H1 (cell line): Measurements from ENCODE around the gene EIF3B. TPM values are rescaled to one million over a fixed set of nuclear protein-coding genes. Genes with fewer than 3 reads are reported as not detected.

Experiments used
- CTCF ChIA-PET: fragments of 300-600 bp; sonication (Branson Sonifier 250); formaldehyde crosslinking; loops from one replicate; lab custom pipeline; 2021; ENCODE audit not compliant: partially characterized antibody; lab: Charles Lee
- POLR2A ChIA-PET: fragments of 300-600 bp; sonication (Branson Sonifier 250); formaldehyde crosslinking; loops from one replicate; lab custom pipeline; 2021; ENCODE audit warnings: inconsistent platforms; ENCODE audit not compliant: partially characterized antibody; lab: Charles Lee
- DNase-seq, 2 experiments: peaks; one replicate each; pipeline versions ENCODE4 v3.0.0 to v3.0.0-alpha.2; 2010 to 2022; ENCODE audit warnings: low spot score in 2 of 2, low read depth in 1 of 2, mixed read lengths in 1 of 2
- FAIRE-seq: peaks from 2 replicates; lab custom pipeline; 2011; peaks lifted over from hg19 to GRCh38; lab: Jason Lieb, UNC
- H2AFZ ChIP-seq: 2 replicates; pipeline ENCODE4 v1.8.1; 2012; ENCODE audit warnings: low read length, inconsistent platforms
- H2AK5ac ChIP-seq: 2 replicates; pipeline ENCODE4 v1.6.1; 2013; ENCODE audit warnings: low read depth, low read length
- H2BK120ac ChIP-seq: replicated peaks from 2 replicates; pipeline ENCODE3; 2013; ENCODE audit warnings: low read depth, low read length, inconsistent platforms
- H2BK12ac ChIP-seq: 2 replicates; pipeline ENCODE4 v1.6.1; 2013; ENCODE audit warnings: low read depth, low read length
- H2BK15ac ChIP-seq: 2 replicates; pipeline ENCODE4 v1.6.1; 2013; ENCODE audit warnings: low read length
- H2BK20ac ChIP-seq: 2 replicates; pipeline ENCODE4 v1.6.1; 2013; ENCODE audit warnings: low read length
- H2BK5ac ChIP-seq: 2 replicates; pipeline ENCODE4 v1.6.1; 2013; ENCODE audit warnings: low read depth, low read length
- H3K14ac ChIP-seq: 2 replicates; pipeline ENCODE4 v1.6.1; 2013; ENCODE audit warnings: inconsistent platforms; ENCODE audit not compliant: insufficient read length
- H3K18ac ChIP-seq: 2 replicates; pipeline ENCODE4 v1.6.1; 2013; ENCODE audit warnings: low read length; ENCODE audit errors: extremely low read depth
- H3K23ac ChIP-seq: 2 replicates; pipeline ENCODE4 v1.6.1; 2013; ENCODE audit warnings: inconsistent platforms; ENCODE audit not compliant: insufficient read length
- H3K23me2 ChIP-seq: 2 replicates; pipeline ENCODE4 v1.6.1; 2013; ENCODE audit warnings: low read depth, low read length
- H3K27ac ChIP-seq: 2 replicates; pipeline ENCODE4 v1.6.1; 2011; ENCODE audit warnings: low read depth, low read length, inconsistent platforms
- H3K27me3 ChIP-seq, 4 experiments: replicated peaks in 1 of 4; 1 replicate in 1 of 4; 2 replicates in 3 of 4; pipeline versions ENCODE4 v1.6.1 to v1.8.1; 2011 to 2013; ENCODE audit warnings: low read length in 3 of 4, mild to moderate bottlenecking in 3 of 4, inconsistent platforms in 2 of 4, mixed read lengths in 2 of 4, moderate library complexity in 1 of 4; ENCODE audit not compliant: control insufficient read depth in 3 of 4, insufficient read depth in 3 of 4; ENCODE audit errors: extremely low read depth in 1 of 4
- H3K36me3 ChIP-seq, 4 experiments: 2 replicates each; pipeline versions ENCODE4 v1.6.1 to v1.8.1; 2011 to 2013; ENCODE audit warnings: mild to moderate bottlenecking in 4 of 4, low read length in 3 of 4, moderate library complexity in 2 of 4, control low read depth in 1 of 4, inconsistent platforms in 1 of 4; ENCODE audit not compliant: insufficient read depth in 4 of 4, control insufficient read depth in 2 of 4
- H3K4ac ChIP-seq: replicated peaks from 2 replicates; pipeline ENCODE3; 2013; ENCODE audit warnings: low read length, low read depth, mixed read lengths, inconsistent platforms; ENCODE audit not compliant: insufficient read length
- H3K4me1 ChIP-seq, 4 experiments: replicated peaks in 1 of 4; 1 replicate in 1 of 4; 2 replicates in 3 of 4; pipeline versions ENCODE4 v1.6.1 to v1.8.1; 2011 to 2013; ENCODE audit warnings: low read length in 3 of 4, inconsistent platforms in 2 of 4, mixed read lengths in 1 of 4; ENCODE audit not compliant: insufficient read depth in 4 of 4, control insufficient read depth in 3 of 4
- H3K4me2 ChIP-seq, 2 experiments: 2 replicates each; pipeline versions ENCODE4 v1.6.1 to v1.8.1; 2011 to 2013; ENCODE audit warnings: low read depth in 2 of 2, low read length in 2 of 2, control low read depth in 1 of 2, inconsistent platforms in 1 of 2, mild to moderate bottlenecking in 1 of 2; ENCODE audit not compliant: insufficient read depth in 1 of 2
- H3K4me3 ChIP-seq, 4 experiments: fragments of 200-600, 300-600 bp in 1 of 4; sonication (generic), shearing (Covaris generic), sonication (Bioruptor Twin) in 1 of 4; 2 replicates each; pipeline versions ENCODE4 v1.5.1 to v1.8.1; 2011 to 2016; ENCODE audit warnings: low read length in 4 of 4, low read depth in 3 of 4, control low read depth in 2 of 4, inconsistent platforms in 2 of 4, mild to moderate bottlenecking in 2 of 4, mixed read lengths in 1 of 4, moderate library complexity in 1 of 4; ENCODE audit not compliant: insufficient read depth in 2 of 4; ENCODE audit errors: extremely low read depth in 1 of 4
- H3K56ac ChIP-seq: replicated peaks from 2 replicates; pipeline ENCODE3; 2013; ENCODE audit warnings: low read depth, mild to moderate bottlenecking, mixed read lengths, low read length, inconsistent platforms; ENCODE audit not compliant: insufficient read length
- H3K79me1 ChIP-seq: 2 replicates; pipeline ENCODE4 v1.6.1; 2013; ENCODE audit warnings: low read depth, low read length, control low read depth
- H3K79me2 ChIP-seq, 2 experiments: 2 replicates each; pipeline versions ENCODE4 v1.6.1 to v1.8.1; 2012 to 2013; ENCODE audit warnings: low read length in 2 of 2, mild to moderate bottlenecking in 2 of 2, inconsistent platforms in 1 of 2; ENCODE audit not compliant: insufficient read depth in 2 of 2, control insufficient read depth in 1 of 2
- H3K9ac ChIP-seq, 4 experiments: replicated peaks in 1 of 4; 1 replicate in 1 of 4; 2 replicates in 3 of 4; pipeline versions ENCODE4 v1.6.1 to v1.8.1; 2011 to 2013; ENCODE audit warnings: low read depth in 3 of 4, low read length in 3 of 4, control low read depth in 2 of 4, mild to moderate bottlenecking in 2 of 4, moderate library complexity in 2 of 4, inconsistent platforms in 1 of 4; ENCODE audit errors: extremely low read depth in 1 of 4
- H3K9me3 ChIP-seq, 2 experiments: 2 replicates each; pipeline versions ENCODE4 v1.6.1 to v1.8.1; 2012 to 2013; ENCODE audit warnings: mild to moderate bottlenecking in 2 of 2, moderate library complexity in 2 of 2, control low read depth in 1 of 2, inconsistent platforms in 1 of 2, low read depth in 1 of 2, low read length in 1 of 2, mixed read lengths in 1 of 2; ENCODE audit not compliant: insufficient read depth in 2 of 2
- H4K20me1 ChIP-seq, 2 experiments: replicated peaks in 1 of 2; 2 replicates each; pipeline versions ENCODE3 to v1.8.1; 2011 to 2013; ENCODE audit warnings: inconsistent platforms in 2 of 2, low read length in 2 of 2, mild to moderate bottlenecking in 1 of 2; ENCODE audit not compliant: insufficient read depth in 2 of 2, control insufficient read depth in 1 of 2
- H4K5ac ChIP-seq: 2 replicates; pipeline ENCODE4 v1.6.1; 2013; ENCODE audit warnings: low read length, low read depth, mixed read lengths, inconsistent platforms; ENCODE audit not compliant: insufficient read length
- H4K8ac ChIP-seq: 2 replicates; pipeline ENCODE4 v1.8.0; 2013; ENCODE audit warnings: mild to moderate bottlenecking, moderate library complexity, low read length, inconsistent platforms; ENCODE audit not compliant: insufficient read depth; ENCODE audit errors: extremely low read depth
- H4K91ac ChIP-seq: replicated peaks from 2 replicates; pipeline ENCODE3; 2013; ENCODE audit warnings: low read length, mixed read lengths, inconsistent platforms; ENCODE audit not compliant: insufficient read length
- CEBPB ChIP-seq: IDR thresholded peaks from 2 replicates; pipeline ENCODE4 v1.6.1; 2012; ENCODE audit warnings: low read depth, low read length
- EZH2 ChIP-seq: fragments of 200-600 bp; sonication (generic); IDR thresholded peaks from 2 replicates; pipeline ENCODE4 v1.7.1; 2012; ENCODE audit warnings: low read depth, mild to moderate bottlenecking, moderate library complexity, low read length, inconsistent platforms; ENCODE audit not compliant: severe bottlenecking
- MAFK ChIP-seq: IDR thresholded peaks from 2 replicates; pipeline ENCODE4 v1.6.1; 2012; ENCODE audit warnings: low read depth, mild to moderate bottlenecking, improper control_type of control experiment, low read length
- WGBS, 2 experiments: shearing (Covaris generic) in 1 of 2; methylation state at CpG; one replicate each; pipeline versions ENCODE4 v1.1.6 to v1.1.7; 2013 to 2015; ENCODE audit warnings: low lambda C conversion rate in 2 of 2, mixed read lengths in 2 of 2, inconsistent platforms in 1 of 2, low coverage in 1 of 2, missing lambda C conversion rate in 1 of 2; ENCODE audit not compliant: insufficient replicate concordance in 2 of 2, insufficient coverage in 1 of 2, insufficient read length in 1 of 2; ENCODE audit errors: extremely low coverage in 1 of 2, missing lambda C conversion rate in 1 of 2; 5-methylcytosine and 5-hydroxymethylcytosine counted together
- polyA plus RNA-seq, 7 experiments: library from polyadenylated mRNA; depleted of rRNA in 3 of 7; stranded (reverse) in 5 of 7; unstranded in 2 of 7; fragments of >200 nt in 5 of 7; fragments of 200-250 nt in 2 of 7; gene quantifications; 1 replicate in 5 of 7; 2 replicates in 1 of 7; 4 replicates in 1 of 7; pipeline versions ENCODE4 v1.2.1 to v1.2.3, GENCODE V29; 2011 to 2013; ENCODE audit warnings: missing spikeins in 2 of 7, mixed read lengths in 2 of 7
- total RNA-seq: library from RNA; stranded (reverse); fragmentation: NEBNext Ultra II Directional; extraction: Animal tissue kit (Norgen Biotek cat#: 25700); gene quantifications from 2 replicates; pipeline ENCODE4 v1.2.1, GENCODE V29; 2021
- TF ChIP-seq, protein P1 (sequence below): IDR thresholded peaks from 2 replicates; pipeline ENCODE4 v1.6.1; 2012; ENCODE audit warnings: low read length, inconsistent platforms
- TF ChIP-seq, protein P2 (sequence below): IDR thresholded peaks from 2 replicates; pipeline ENCODE4 v1.6.1; 2011; ENCODE audit warnings: low read length, improper control_type of control experiment
- TF ChIP-seq, protein P3 (sequence below), 3 experiments: IDR thresholded peaks; 1 replicate in 2 of 3; 2 replicates in 1 of 3; pipeline versions ENCODE4 v1.5.1 to v1.6.1; 2011; ENCODE audit warnings: low read length in 3 of 3, mild to moderate bottlenecking in 3 of 3, inconsistent platforms in 2 of 3, low read depth in 1 of 3, moderate library complexity in 1 of 3; ENCODE audit not compliant: insufficient read depth in 1 of 3; ENCODE audit errors: control extremely low read depth in 1 of 3

The EIF3B gene
- total and polyA plus RNA-seq, 2 of the 8 experiments (the other 6 are each of a cell fraction or from before 2014, with no cell fraction given) = 167 to 316 TPM

DNA sequence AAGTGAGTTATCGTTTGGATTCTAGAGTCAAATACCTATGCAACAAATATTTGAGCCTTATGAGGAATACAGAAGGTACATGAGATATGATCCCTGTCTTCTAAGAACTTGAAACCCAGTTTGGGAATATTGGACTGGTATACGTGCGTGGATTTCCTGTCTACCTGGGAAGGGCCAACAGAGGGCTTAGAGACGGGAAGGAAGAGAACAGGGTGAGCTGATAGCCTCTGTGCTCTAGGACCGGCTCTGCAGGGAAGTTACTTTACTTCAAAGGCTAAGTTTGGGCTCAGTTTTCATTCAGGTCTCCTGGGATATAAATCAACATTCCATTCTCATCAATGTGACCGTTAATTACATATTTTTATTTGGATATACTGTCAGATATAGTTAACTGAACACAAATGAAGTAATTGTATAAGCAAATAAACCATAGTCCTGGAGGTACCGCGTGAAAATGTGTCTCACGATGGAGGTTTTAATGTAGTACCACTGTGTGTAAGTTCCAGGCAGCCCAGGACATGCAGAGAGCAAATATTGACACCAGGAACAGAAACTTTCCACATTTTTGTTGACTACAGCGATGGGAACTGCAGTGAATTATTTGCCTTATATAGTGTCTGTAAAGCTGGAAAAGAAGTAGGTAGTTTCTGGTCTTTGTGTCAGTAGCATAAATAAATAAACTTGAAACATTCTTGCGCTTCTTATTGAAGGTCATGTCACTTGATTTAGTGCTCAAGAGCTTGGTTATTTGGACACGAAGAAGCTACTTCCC is 57.4 kb downstream of the EIF3B start:
- CTCF ChIA-PET = interaction anchor here (0.6 to 3.4 kb wide), 11 partner anchors 8 to 903 kb away, joined by 3 to 17 read pairs (median 4); partner anchors contain the start of gene CHST12
- no peak for FAIRE-seq
- TF ChIP-seq EZH2 (no peak), MAFK (no peak), CEBPB (no peak)
- TF ChIP-seq, protein P1, sequence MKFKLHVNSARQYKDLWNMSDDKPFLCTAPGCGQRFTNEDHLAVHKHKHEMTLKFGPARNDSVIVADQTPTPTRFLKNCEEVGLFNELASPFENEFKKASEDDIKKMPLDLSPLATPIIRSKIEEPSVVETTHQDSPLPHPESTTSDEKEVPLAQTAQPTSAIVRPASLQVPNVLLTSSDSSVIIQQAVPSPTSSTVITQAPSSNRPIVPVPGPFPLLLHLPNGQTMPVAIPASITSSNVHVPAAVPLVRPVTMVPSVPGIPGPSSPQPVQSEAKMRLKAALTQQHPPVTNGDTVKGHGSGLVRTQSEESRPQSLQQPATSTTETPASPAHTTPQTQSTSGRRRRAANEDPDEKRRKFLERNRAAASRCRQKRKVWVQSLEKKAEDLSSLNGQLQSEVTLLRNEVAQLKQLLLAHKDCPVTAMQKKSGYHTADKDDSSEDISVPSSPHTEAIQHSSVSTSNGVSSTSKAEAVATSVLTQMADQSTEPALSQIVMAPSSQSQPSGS = no peak
- TF ChIP-seq, protein P2, sequence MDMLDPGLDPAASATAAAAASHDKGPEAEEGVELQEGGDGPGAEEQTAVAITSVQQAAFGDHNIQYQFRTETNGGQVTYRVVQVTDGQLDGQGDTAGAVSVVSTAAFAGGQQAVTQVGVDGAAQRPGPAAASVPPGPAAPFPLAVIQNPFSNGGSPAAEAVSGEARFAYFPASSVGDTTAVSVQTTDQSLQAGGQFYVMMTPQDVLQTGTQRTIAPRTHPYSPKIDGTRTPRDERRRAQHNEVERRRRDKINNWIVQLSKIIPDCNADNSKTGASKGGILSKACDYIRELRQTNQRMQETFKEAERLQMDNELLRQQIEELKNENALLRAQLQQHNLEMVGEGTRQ = no peak
- TF ChIP-seq, protein P3, sequence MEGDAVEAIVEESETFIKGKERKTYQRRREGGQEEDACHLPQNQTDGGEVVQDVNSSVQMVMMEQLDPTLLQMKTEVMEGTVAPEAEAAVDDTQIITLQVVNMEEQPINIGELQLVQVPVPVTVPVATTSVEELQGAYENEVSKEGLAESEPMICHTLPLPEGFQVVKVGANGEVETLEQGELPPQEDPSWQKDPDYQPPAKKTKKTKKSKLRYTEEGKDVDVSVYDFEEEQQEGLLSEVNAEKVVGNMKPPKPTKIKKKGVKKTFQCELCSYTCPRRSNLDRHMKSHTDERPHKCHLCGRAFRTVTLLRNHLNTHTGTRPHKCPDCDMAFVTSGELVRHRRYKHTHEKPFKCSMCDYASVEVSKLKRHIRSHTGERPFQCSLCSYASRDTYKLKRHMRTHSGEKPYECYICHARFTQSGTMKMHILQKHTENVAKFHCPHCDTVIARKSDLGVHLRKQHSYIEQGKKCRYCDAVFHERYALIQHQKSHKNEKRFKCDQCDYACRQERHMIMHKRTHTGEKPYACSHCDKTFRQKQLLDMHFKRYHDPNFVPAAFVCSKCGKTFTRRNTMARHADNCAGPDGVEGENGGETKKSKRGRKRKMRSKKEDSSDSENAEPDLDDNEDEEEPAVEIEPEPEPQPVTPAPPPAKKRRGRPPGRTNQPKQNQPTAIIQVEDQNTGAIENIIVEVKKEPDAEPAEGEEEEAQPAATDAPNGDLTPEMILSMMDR (IDR thresholded peaks at IDR 0.05; ENCODE audit: control extremely low read depth in 1 of 3, insufficient read depth in 1 of 3, low read depth in 1 of 3, low read length in 3 of 3) = no peak

More for the DNA sequence above, 57.4 kb downstream of the EIF3B start:
- no peak for DNase-seq
- Histone ChIP-seq H3K9ac (peak overlapping the region in 1 of 4 experiments; percentile 9; a peak in 1 of 7 replicates), H3K4me2 (no peak overlapping the region), H4K91ac (no peak overlapping the region), H2AFZ (no peak overlapping the region), H2BK12ac (no peak overlapping the region), H4K8ac (no peak overlapping the region), H2BK120ac (no peak overlapping the region), H3K27me3 (no peaks in the 10 kb centered on the region), H3K36me3 (no peaks in the 10 kb centered on the region; a peak in 1 of 8 replicates), H3K56ac (no peak overlapping the region), H3K23ac (no peak overlapping the region), H3K14ac (no peak overlapping the region), H3K18ac (no peak overlapping the region), H3K27ac (no peak overlapping the region), H3K9me3 (no peaks in the 10 kb centered on the region), H3K4ac (no peak overlapping the region), H3K4me1 (peaks cover 0 to 2% (median 0%) of the 10 kb centered on the region in 4 experiments; a peak in 2 of 7 replicates), H2AK5ac (no peak overlapping the region), H4K5ac (no peak overlapping the region), H4K20me1 (no peaks in the 10 kb centered on the region), H2BK15ac (no peak overlapping the region), H3K79me2 (peaks cover 0 to 29% of the 10 kb centered on the region in 2 experiments; a peak in 3 of 4 replicates), H3K23me2 (no peaks in the 10 kb centered on the region), H3K4me3 (no peak overlapping the region), H2BK5ac (no peak overlapping the region), H2BK20ac (no peak overlapping the region), H3K79me1 (peaks cover 2% of the 10 kb centered on the region)
- POLR2A ChIA-PET = interaction anchor here (0.7 to 1.5 kb wide), 4 partner anchors 9 to 183 kb away, joined by 3 to 4 read pairs (median 3); partner anchors contain the start of gene CHST12
- 86% methylated on average over 12 of the region's 12 CpGs; no CpG with 5 or more reads in 1 of the 2 experiments for WGBS, 2 experiments
